K562 (cell line): ENCODE data around the gene RPL18A. TPM values are rescaled to one million over a fixed set of nuclear protein-coding genes. Genes with fewer than 3 reads are reported as not detected.

Source experiments
- ATAC-seq: fragments of 200-7000 bp; cut with Tn5 transposase; 3 replicates; pipeline ENCODE4 v1.9.1; 2020; ENCODE audit warnings: moderate library complexity
- BruUV-seq: library from RNA; stranded (reverse); fragments of 400-500 nt; replicated peaks from 2 replicates; lab custom pipeline; 2021; lab: Mats Ljungman, UMichigan
- CTCF ChIA-PET: fragments of 300-600 bp; formaldehyde crosslinking; extraction: SDS; loops from one replicate; lab custom pipeline; 2021; ENCODE audit warnings: low intra/inter-chr PET ratio; lab: Yijun Ruan, JAX
- POLR2A ChIA-PET: fragments of 300-600, 350-650 bp; sonication (Branson Sonifier 250); formaldehyde crosslinking; extraction: SDS; loops from one replicate; lab custom pipeline; 2021; ENCODE audit warnings: antibody characterized with exemption, inconsistent platforms; lab: Yijun Ruan, JAX
- DNase-seq, 4 experiments: peaks; one replicate each; pipeline versions ENCODE4 v3.0.0 to v3.0.0-alpha.2; 2011 to 2018; ENCODE audit warnings: low spot score in 3 of 4, mixed read lengths in 3 of 4; ENCODE audit errors: extremely low read depth in 1 of 4
- FAIRE-seq: peaks from 2 replicates; lab custom pipeline; 2011; peaks lifted over from hg19 to GRCh38; lab: Jason Lieb, UNC
- H2AFZ ChIP-seq: 2 replicates; pipeline ENCODE4 v1.6.0; 2011; ENCODE audit warnings: low read depth, low read length, control low read depth, inconsistent platforms
- H3K27ac ChIP-seq: fragments of 200-600 bp; 3 replicates; pipeline ENCODE4 v1.8.0; 2011; ENCODE audit warnings: low read depth, mild to moderate bottlenecking, control low read depth, inconsistent platforms, low read length, moderate library complexity, mixed read lengths; ENCODE audit errors: extremely low read depth
- H3K27me3 ChIP-seq, 2 experiments: fragments of 300-600 bp in 1 of 2; 2 replicates in 1 of 2; 3 replicates in 1 of 2; pipeline versions ENCODE4 v1.6.0 to v1.8.0; 2011; ENCODE audit warnings: inconsistent platforms in 2 of 2, low read length in 2 of 2, mild to moderate bottlenecking in 1 of 2, mixed read lengths in 1 of 2, moderate library complexity in 1 of 2; ENCODE audit not compliant: control insufficient read depth in 2 of 2, insufficient read depth in 2 of 2
- H3K36me3 ChIP-seq: fragments of 300-600 bp; 3 replicates; pipeline ENCODE4 v1.8.0; 2011; ENCODE audit warnings: mild to moderate bottlenecking, low read length, inconsistent platforms; ENCODE audit not compliant: control insufficient read depth, insufficient read depth
- H3K4me1 ChIP-seq, 2 experiments: fragments of 200-600 bp in 1 of 2; replicated peaks in 1 of 2; 2 replicates in 1 of 2; 3 replicates in 1 of 2; pipeline versions ENCODE4 v1.5.1 to v1.8.0; 2011; ENCODE audit warnings: inconsistent platforms in 2 of 2, low read length in 2 of 2, mild to moderate bottlenecking in 1 of 2, mixed read lengths in 1 of 2, moderate library complexity in 1 of 2; ENCODE audit not compliant: control insufficient read depth in 2 of 2, insufficient read depth in 2 of 2
- H3K4me2 ChIP-seq: 2 replicates; pipeline ENCODE4 v1.6.1; 2011; ENCODE audit warnings: low read length, control low read depth, inconsistent platforms, mixed read lengths; ENCODE audit not compliant: insufficient read depth
- H3K4me3 ChIP-seq: fragments of 200-600 bp; sonication (generic), shearing (Covaris generic); 2 replicates; pipeline ENCODE4 v1.5.1; 2016; ENCODE audit warnings: control low read depth, inconsistent platforms
- H3K79me2 ChIP-seq: fragments of 200-600 bp; 3 replicates; pipeline ENCODE4 v1.8.0; 2011; ENCODE audit warnings: low read length, inconsistent platforms; ENCODE audit not compliant: control insufficient read depth, insufficient read depth
- H3K9ac ChIP-seq, 2 experiments: 2 replicates each; pipeline versions ENCODE4 v1.6.0 to v1.6.1; 2011; ENCODE audit warnings: low read depth in 2 of 2, low read length in 2 of 2, control low read depth in 1 of 2, inconsistent platforms in 1 of 2, mild to moderate bottlenecking in 1 of 2, mixed read lengths in 1 of 2; ENCODE audit not compliant: insufficient read depth in 1 of 2
- H3K9me1 ChIP-seq: one replicate; pipeline ENCODE4 v1.6.0; 2011; ENCODE audit warnings: inconsistent platforms, mild to moderate bottlenecking, low read length, moderate library complexity; ENCODE audit not compliant: control insufficient read depth, insufficient read depth
- H3K9me3 ChIP-seq: replicated peaks from 2 replicates; pipeline ENCODE4 v1.5.1; 2011; ENCODE audit warnings: low read depth, low read length, inconsistent platforms; ENCODE audit not compliant: control insufficient read depth, insufficient read depth
- H4K20me1 ChIP-seq: replicated peaks from 2 replicates; pipeline ENCODE4 v1.6.1; 2011; ENCODE audit warnings: low read length, inconsistent platforms, mixed read lengths; ENCODE audit not compliant: control insufficient read depth, insufficient read depth
- CBFA2T2 ChIP-seq: fragments of 450-650 bp; conservative IDR thresholded peaks from 2 replicates; pipeline ENCODE4 v1.6.1; 2017; ENCODE audit warnings: mild to moderate bottlenecking
- CHD4 ChIP-seq: fragments of 200-600 bp; sonication (generic); IDR thresholded peaks from 3 replicates; pipeline ENCODE4 v1.6.1; 2012; ENCODE audit warnings: low read depth, mild to moderate bottlenecking, mixed read lengths, low read length, inconsistent platforms; ENCODE audit not compliant: insufficient read depth, insufficient replicate concordance, poor library complexity, severe bottlenecking
- GABPA ChIP-seq: fragments of 200-800 bp; sonication (Bioruptor generic); conservative IDR thresholded peaks from 2 replicates; pipeline ENCODE4 v1.6.1; 2016; ENCODE audit warnings: low read depth, missing genetic modification characterization, missing compliant biosample characterization
- GABPB2 ChIP-seq: fragments of 250-450 bp; sonication (Bioruptor Pico); conservative IDR thresholded peaks from 2 replicates; pipeline ENCODE4 v1.5.1; 2021; ENCODE audit warnings: mild to moderate bottlenecking
- GATAD2B ChIP-seq: fragments of 450-650 bp; IDR thresholded peaks from 2 replicates; pipeline ENCODE4 v1.6.1; 2017; ENCODE audit warnings: mild to moderate bottlenecking, borderline replicate concordance
- KDM2B ChIP-seq: fragments of 250-450 bp; sonication (Bioruptor Pico); IDR thresholded peaks from 2 replicates; pipeline ENCODE4 v1.8.0; 2021; ENCODE audit warnings: mild to moderate bottlenecking, moderate library complexity
- MEF2D ChIP-seq: conservative IDR thresholded peaks from 2 replicates; pipeline ENCODE4 v1.6.1; 2016; ENCODE audit warnings: low read depth, missing genetic modification characterization, missing compliant biosample characterization
- PHF8 ChIP-seq: fragments of 200-600 bp; sonication (generic); IDR thresholded peaks from 2 replicates; pipeline ENCODE4 v1.6.1; 2012; ENCODE audit warnings: mixed run types, mild to moderate bottlenecking, inconsistent platforms, low read length, moderate library complexity, borderline replicate concordance
- PKNOX1 ChIP-seq: fragments of 450-650 bp; IDR thresholded peaks from 2 replicates; pipeline ENCODE4 v1.6.1; 2016
- TAF15 ChIP-seq: fragments of 200-400 bp; formaldehyde crosslinking; IDR thresholded peaks from 2 replicates; pipeline ENCODE4 v1.6.1; 2017; ENCODE audit warnings: mild to moderate bottlenecking, low read depth, low read length, moderate library complexity
- TCF15 ChIP-seq: fragments of 250-450 bp; sonication (Bioruptor Pico); IDR thresholded peaks from 2 replicates; pipeline ENCODE4 v1.8.0; 2022; ENCODE audit warnings: moderate library complexity, mild to moderate bottlenecking, inconsistent platforms
- XRCC5 ChIP-seq: fragments of 200-400 bp; formaldehyde crosslinking; IDR thresholded peaks from 2 replicates; pipeline ENCODE4 v1.6.1; 2017; ENCODE audit warnings: low read depth, mild to moderate bottlenecking, low read length
- ZNF695 ChIP-seq: fragments of 450-650 bp; formaldehyde crosslinking; IDR thresholded peaks from 2 replicates; pipeline ENCODE4 v1.4.0; 2020; ENCODE audit warnings: mild to moderate bottlenecking, moderate library complexity
- WGBS: fragments of 100-300 bp; shearing (Covaris generic); methylation state at CpG from one replicate; pipeline ENCODE4 v1.1.6; 2016; ENCODE audit warnings: low coverage, mixed read lengths; ENCODE audit not compliant: insufficient coverage; ENCODE audit errors: missing lambda C conversion rate; 5-methylcytosine and 5-hydroxymethylcytosine counted together
- in situ Hi-C: fragments of 300-500 bp; cut with MboI; formaldehyde crosslinking; loops from 4 replicates; pipeline ENCODE4 v1.15.0; 2018; ENCODE audit warnings: inconsistent platforms, mixed read lengths
- intact Hi-C: fragments of 100-400 bp; cut with micrococcal nuclease; formaldehyde crosslinking; loops from 2 replicates; pipeline ENCODE4 v1.14.2; 2022
- polyA plus RNA-seq, 8 experiments: library from polyadenylated mRNA; depleted of rRNA in 4 of 8; stranded (reverse) in 5 of 8; unstranded in 3 of 8; fragments of >200 nt; fragmentation: Nextera tagmentation in 2 of 8; fragmentation: Illumina TruSeq in 1 of 8; extraction: Ambion mirVana in 2 of 8; extraction: Trizol in 1 of 8; gene quantifications; 2 replicates each; pipeline versions ENCODE4 v1.2.1 to v1.2.3, GENCODE V29; 2011 to 2014; ENCODE audit warnings: inconsistent platforms in 1 of 8, missing spikeins in 1 of 8
- total RNA-seq, 7 experiments: library from RNA; depleted of rRNA in 6 of 7; stranded (reverse); fragments of >200 nt in 6 of 7; fragmentation: Illumina TruSeq in 2 of 7; extraction: Trizol in 2 of 7; gene quantifications; 2 replicates each; pipeline versions ENCODE4 v1.2.1 to v1.2.3, GENCODE V29; 2011 to 2021; ENCODE audit warnings: low replicate concordance in 1 of 7
- TF ChIP-seq, protein P1 (sequence below): sonication (generic); formaldehyde crosslinking; IDR thresholded peaks from 2 replicates; pipeline ENCODE4 v1.8.0; 2022; ENCODE audit warnings: mild to moderate bottlenecking, missing genetic modification reagents
- TF ChIP-seq, protein P2 (sequence below): fragments of 200-800 bp; sonication (Bioruptor generic); IDR thresholded peaks from 2 replicates; pipeline ENCODE4 v1.6.1; 2017; ENCODE audit warnings: missing genetic modification characterization, missing compliant biosample characterization

RPL18A gene
- total and polyA plus RNA-seq, 9 of the 15 experiments (the other 6 are each of a cell fraction or from before 2014, with no cell fraction given), result 626 to 2,882 (median 1,895) TPM

GRCh38 chr19:17829855-17830566 is 29.7 kb upstream of the RPL18A start (continued):
- TF ChIP-seq GATAD2B (no peak), CBFA2T2 (no peak), GABPA (tag) (no peak), MEF2D (tag) (no peak), TAF15 (no peak), GABPB2 (CRISPR knock-in tag) (no peak)
- TF ChIP-seq, protein P1, sequence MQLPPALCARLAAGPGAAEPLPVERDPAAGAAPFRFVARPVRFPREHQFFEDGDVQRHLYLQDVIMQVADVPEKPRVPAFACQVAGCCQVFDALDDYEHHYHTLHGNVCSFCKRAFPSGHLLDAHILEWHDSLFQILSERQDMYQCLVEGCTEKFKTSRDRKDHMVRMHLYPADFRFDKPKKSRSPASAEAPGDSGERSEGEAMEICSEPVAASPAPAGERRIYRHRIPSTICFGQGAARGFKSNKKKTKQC (CRISPR knock-in tag), result no peak

GRCh38 chr19:17830567-17831418 is 28.9 kb upstream of the RPL18A start:
- 3% methylated on average over 23 of the region's 50 CpGs for WGBS
- DNase-seq (peak; percentile 92 to 100 (median 100)), FAIRE-seq (peak; percentile 92), ATAC-seq (peak; percentile 91)
- no TSS peak for BruUV-seq
- peak overlapping the region; percentile 42 for H3K4me3 ChIP-seq
- intact Hi-C loops (no loop called here), in situ Hi-C loops (no loop called here)
- H3K27ac ChIP-seq, result no peak overlapping the region; the same call in 2 of the 3 replicates
- peaks cover 2 to 7% of the 10 kb centered on the region in 2 experiments; a peak in 3 of 5 replicates for H3K27me3 ChIP-seq
- no peaks in the 10 kb centered on the region for H3K79me2 ChIP-seq
- POLR2A ChIA-PET, result interaction anchor here (0.5 to 1.4 kb wide), 5 partner anchors 8 to 557 kb away, joined by 3 to 4 read pairs (median 3); no protein-coding TSS in a partner anchor
- no peaks in the 10 kb centered on the region for H3K9me3 ChIP-seq
- no peaks in the 10 kb centered on the region for H3K36me3 ChIP-seq
- CTCF ChIA-PET, result no interaction called here
- H4K20me1 ChIP-seq, result peaks cover 5% of the 10 kb centered on the region; the same call in 1 of the 2 replicates
- peak overlapping the region; percentile 95 for H3K4me2 ChIP-seq
- H3K9me1 ChIP-seq, result no peaks in the 10 kb centered on the region
- H2AFZ ChIP-seq, result peak overlapping the region; percentile 98
- peak overlapping the region; percentile 50 to 93; a peak in 3 of 4 replicates for H3K9ac ChIP-seq
- peaks cover 4 to 34% of the 10 kb centered on the region in 2 experiments; a peak in 3 of 5 replicates for H3K4me1 ChIP-seq
- TF ChIP-seq, protein P2, sequence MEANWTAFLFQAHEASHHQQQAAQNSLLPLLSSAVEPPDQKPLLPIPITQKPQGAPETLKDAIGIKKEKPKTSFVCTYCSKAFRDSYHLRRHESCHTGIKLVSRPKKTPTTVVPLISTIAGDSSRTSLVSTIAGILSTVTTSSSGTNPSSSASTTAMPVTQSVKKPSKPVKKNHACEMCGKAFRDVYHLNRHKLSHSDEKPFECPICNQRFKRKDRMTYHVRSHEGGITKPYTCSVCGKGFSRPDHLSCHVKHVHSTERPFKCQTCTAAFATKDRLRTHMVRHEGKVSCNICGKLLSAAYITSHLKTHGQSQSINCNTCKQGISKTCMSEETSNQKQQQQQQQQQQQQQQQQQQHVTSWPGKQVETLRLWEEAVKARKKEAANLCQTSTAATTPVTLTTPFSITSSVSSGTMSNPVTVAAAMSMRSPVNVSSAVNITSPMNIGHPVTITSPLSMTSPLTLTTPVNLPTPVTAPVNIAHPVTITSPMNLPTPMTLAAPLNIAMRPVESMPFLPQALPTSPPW, result peak; percentile 82
- TF ChIP-seq ZNF695 (CRISPR knock-in tag) (no peak), PKNOX1 (peak; percentile 29; the same call in 1 of the 2 replicates), TCF15 (CRISPR knock-in tag) (no peak), PHF8 (peak; percentile 38; the same call in 1 of the 2 replicates), KDM2B (CRISPR knock-in tag) (peak; percentile 92), CHD4 (no peak), XRCC5 (no peak)
